ENCODE measurements around the gene RXYLT1.

The RXYLT1 gene

GRCh38 chr12:63846238-63846967 is 66.7 kb downstream of the RXYLT1 start:
- Histone ChIP-seq H3K4me3 (ENCODE audit: insufficient read depth, low read depth, low read length, poor library complexity, severe bottlenecking) (no peak overlapping the region), H3K36me3 (ENCODE audit: control insufficient read depth, insufficient read depth, low read length) (no peaks in the 10 kb centered on the region), H3K4me1 (ENCODE audit: control insufficient read depth, insufficient read depth, low read length, poor library complexity, severe bottlenecking) (peaks cover 4% of the 10 kb centered on the region), H3K27me3 (replicated peaks; ENCODE audit: control insufficient read depth, insufficient read depth, low read length, poor library complexity, severe bottlenecking) (peaks cover 6% of the 10 kb centered on the region), H3K27ac (ENCODE audit: insufficient read depth, low read length, poor library complexity, severe bottlenecking) (no peak overlapping the region), H3K9me3 (ENCODE audit: control insufficient read depth, low read length) (no peaks in the 10 kb centered on the region)
- DNase-seq = no peak

GRCh38 chr12:63848450-63848849 is 68.7 kb downstream of the RXYLT1 start:
- Histone ChIP-seq H3K36me3 (ENCODE audit: control insufficient read depth, insufficient read depth, low read length) (no peaks in the 10 kb centered on the region), H3K27me3 (replicated peaks; ENCODE audit: control insufficient read depth, insufficient read depth, low read length, poor library complexity, severe bottlenecking) (peaks cover 6% of the 10 kb centered on the region), H3K4me1 (ENCODE audit: control insufficient read depth, insufficient read depth, low read length, poor library complexity, severe bottlenecking) (peaks cover 4% of the 10 kb centered on the region), H3K4me3 (ENCODE audit: insufficient read depth, low read depth, low read length, poor library complexity, severe bottlenecking) (no peak overlapping the region), H3K9me3 (ENCODE audit: control insufficient read depth, low read length) (no peaks in the 10 kb centered on the region), H3K27ac (ENCODE audit: insufficient read depth, low read length, poor library complexity, severe bottlenecking) (no peak overlapping the region)
- DNase-seq = no peak

GRCh38 chr12:63849106-63849620 is 69.5 kb downstream of the RXYLT1 start:
- Histone ChIP-seq H3K27me3 (replicated peaks; ENCODE audit: control insufficient read depth, insufficient read depth, low read length, poor library complexity, severe bottlenecking) (peaks cover 5% of the 10 kb centered on the region), H3K27ac (ENCODE audit: insufficient read depth, low read length, poor library complexity, severe bottlenecking) (no peak overlapping the region), H3K4me1 (ENCODE audit: control insufficient read depth, insufficient read depth, low read length, poor library complexity, severe bottlenecking) (peaks cover 4% of the 10 kb centered on the region), H3K4me3 (ENCODE audit: insufficient read depth, low read depth, low read length, poor library complexity, severe bottlenecking) (no peak overlapping the region), H3K36me3 (ENCODE audit: control insufficient read depth, insufficient read depth, low read length) (no peaks in the 10 kb centered on the region), H3K9me3 (ENCODE audit: control insufficient read depth, low read length) (no peaks in the 10 kb centered on the region)
- DNase-seq = no peak

- H3K4me3 ChIP-seq (ENCODE audit: insufficient read depth, low read depth, low read length, poor library complexity, severe bottlenecking) = no peak overlapping the region
- peaks cover 4% of the 10 kb centered on the region for H3K4me1 ChIP-seq (ENCODE audit: control insufficient read depth, insufficient read depth, low read length, poor library complexity, severe bottlenecking)
- DNase-seq = no peak
- no peaks in the 10 kb centered on the region for H3K36me3 ChIP-seq (ENCODE audit: control insufficient read depth, insufficient read depth, low read length)
- no peaks in the 10 kb centered on the region for H3K9me3 ChIP-seq (ENCODE audit: control insufficient read depth, low read length)
- H3K27ac ChIP-seq (ENCODE audit: insufficient read depth, low read length, poor library complexity, severe bottlenecking) = no peak overlapping the region
- H3K27me3 ChIP-seq (replicated peaks; ENCODE audit: control insufficient read depth, insufficient read depth, low read length, poor library complexity, severe bottlenecking) = peaks cover under 1% of the 10 kb centered on the region
These were observed 69.9 kb downstream of the RXYLT1 start for GRCh38 chr12:63849641-63850040.

- Histone ChIP-seq H3K36me3 (ENCODE audit: control insufficient read depth, insufficient read depth, low read length) (no peaks in the 10 kb centered on the region), H3K27ac (ENCODE audit: insufficient read depth, low read length, poor library complexity, severe bottlenecking) (no peak overlapping the region), H3K9me3 (ENCODE audit: control insufficient read depth, low read length) (no peaks in the 10 kb centered on the region), H3K4me3 (ENCODE audit: insufficient read depth, low read depth, low read length, poor library complexity, severe bottlenecking) (no peak overlapping the region), H3K27me3 (replicated peaks; ENCODE audit: control insufficient read depth, insufficient read depth, low read length, poor library complexity, severe bottlenecking) (no peaks in the 10 kb centered on the region), H3K4me1 (ENCODE audit: control insufficient read depth, insufficient read depth, low read length, poor library complexity, severe bottlenecking) (no peaks in the 10 kb centered on the region)
- no peak for DNase-seq
These were observed 74.3 kb downstream of the RXYLT1 start for GRCh38 chr12:63853978-63854377.

GRCh38 chr12:63855299-63855698 is 75.6 kb downstream of the RXYLT1 start:
- no peaks in the 10 kb centered on the region for H3K36me3 ChIP-seq (ENCODE audit: control insufficient read depth, insufficient read depth, low read length)
- no peak overlapping the region for H3K4me3 ChIP-seq (ENCODE audit: insufficient read depth, low read depth, low read length, poor library complexity, severe bottlenecking)
- no peaks in the 10 kb centered on the region for H3K4me1 ChIP-seq (ENCODE audit: control insufficient read depth, insufficient read depth, low read length, poor library complexity, severe bottlenecking)
- H3K27me3 ChIP-seq (replicated peaks; ENCODE audit: control insufficient read depth, insufficient read depth, low read length, poor library complexity, severe bottlenecking) = no peaks in the 10 kb centered on the region
- no peak overlapping the region for H3K27ac ChIP-seq (ENCODE audit: insufficient read depth, low read length, poor library complexity, severe bottlenecking)
- H3K9me3 ChIP-seq (ENCODE audit: control insufficient read depth, low read length) = no peaks in the 10 kb centered on the region
- no peak for DNase-seq

GRCh38 chr12:63857771-63858670 is 78.3 kb downstream of the RXYLT1 start:
- H3K4me1 ChIP-seq (ENCODE audit: control insufficient read depth, insufficient read depth, low read length, poor library complexity, severe bottlenecking) = no peaks in the 10 kb centered on the region

More at GRCh38 chr12:63857771-63858670, 78.3 kb downstream of the RXYLT1 start:
- Histone ChIP-seq H3K4me3 (ENCODE audit: insufficient read depth, low read depth, low read length, poor library complexity, severe bottlenecking) (no peak overlapping the region), H3K9me3 (ENCODE audit: control insufficient read depth, low read length) (no peaks in the 10 kb centered on the region), H3K36me3 (ENCODE audit: control insufficient read depth, insufficient read depth, low read length) (no peaks in the 10 kb centered on the region), H3K27ac (ENCODE audit: insufficient read depth, low read length, poor library complexity, severe bottlenecking) (no peak overlapping the region), H3K27me3 (replicated peaks; ENCODE audit: control insufficient read depth, insufficient read depth, low read length, poor library complexity, severe bottlenecking) (no peaks in the 10 kb centered on the region)
- DNase-seq = no peak

All from effector memory CD4-positive, alpha-beta T cell (primary cell).